Measurements from ENCODE around the gene COX6A2.

The COX6A2 gene

GRCh38 chr16:31404353-31405064 is 23.7 kb downstream of the COX6A2 start:
- Histone ChIP-seq H3K36me3 (replicated peaks) (no peaks in the 10 kb centered on the region), H3K4me3 (ENCODE audit: low read depth, low read length) (no peak overlapping the region), H3K27me3 (replicated peaks) (no peaks in the 10 kb centered on the region), H3K27ac (no peak overlapping the region)
- no peak for DNase-seq
- no peak for TF ChIP-seq CTCF (IDR thresholded peaks at IDR 0.05; ENCODE audit: low read depth, low read length, missing control alignments)
- in situ Hi-C loops (cut with HindIII; ENCODE audit: low pct_ligation_motif_present, low sequenced_read_pairs) = no loop called here

- no peak overlapping the region for H3K27ac ChIP-seq
- no peak for TF ChIP-seq CTCF (IDR thresholded peaks at IDR 0.05; ENCODE audit: low read depth, low read length, missing control alignments)
- no peaks in the 10 kb centered on the region for H3K36me3 ChIP-seq (replicated peaks)
- H3K27me3 ChIP-seq (replicated peaks) = no peaks in the 10 kb centered on the region
- in situ Hi-C loops (cut with HindIII; ENCODE audit: low pct_ligation_motif_present, low sequenced_read_pairs) = no loop called here
- DNase-seq = no peak
- no peak overlapping the region for H3K4me3 ChIP-seq (ENCODE audit: low read depth, low read length)
Measured at GRCh38 chr16:31403590-31404352, 24.4 kb downstream of the COX6A2 start.

GRCh38 chr16:31402687-31403086 is 25.5 kb downstream of the COX6A2 start:
- DNase-seq = no peak
- no peaks in the 10 kb centered on the region for H3K27me3 ChIP-seq (replicated peaks)
- H3K27ac ChIP-seq = no peak overlapping the region
- no peak overlapping the region for H3K4me3 ChIP-seq (ENCODE audit: low read depth, low read length)
- no peak for TF ChIP-seq CTCF (IDR thresholded peaks at IDR 0.05; ENCODE audit: low read depth, low read length, missing control alignments)
- in situ Hi-C loops (cut with HindIII; ENCODE audit: low pct_ligation_motif_present, low sequenced_read_pairs) = no loop called here
- H3K36me3 ChIP-seq (replicated peaks) = no peaks in the 10 kb centered on the region

GRCh38 chr16:31401436-31401835 is 26.7 kb downstream of the COX6A2 start:
- in situ Hi-C loops (cut with HindIII; ENCODE audit: low pct_ligation_motif_present, low sequenced_read_pairs) = no loop called here

DNA sequence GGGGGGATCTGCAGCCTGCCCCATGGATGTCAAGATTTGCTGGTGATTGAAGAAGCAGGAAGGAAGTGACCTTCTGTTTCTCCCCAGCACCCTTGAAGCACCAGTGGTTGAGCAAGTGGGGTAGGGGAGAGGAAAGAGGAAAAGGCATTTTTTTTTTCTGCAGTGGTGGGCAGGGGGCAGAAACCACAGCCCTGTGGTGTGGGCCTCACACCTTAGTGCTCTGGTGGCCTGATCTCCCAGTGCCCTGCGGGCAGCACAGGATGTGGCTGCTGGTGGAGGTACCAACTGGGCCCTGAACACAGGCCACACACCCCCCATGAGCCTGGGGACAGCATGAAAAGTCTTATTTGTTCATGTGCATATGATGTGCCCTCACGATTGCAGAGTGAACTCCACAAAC is 28.0 kb downstream of the COX6A2 start:
- no peak for DNase-seq
- Histone ChIP-seq H3K27me3 (replicated peaks) (no peaks in the 10 kb centered on the region), H3K27ac (no peak overlapping the region)

More at GRCh38 chr16:31401436-31401835, 26.7 kb downstream of the COX6A2 start:
- H3K27ac ChIP-seq = no peak overlapping the region
- H3K4me3 ChIP-seq (ENCODE audit: low read depth, low read length) = no peak overlapping the region
- no peak for DNase-seq
- H3K36me3 ChIP-seq (replicated peaks) = no peaks in the 10 kb centered on the region
- no peaks in the 10 kb centered on the region for H3K27me3 ChIP-seq (replicated peaks)
- no peak for TF ChIP-seq CTCF (IDR thresholded peaks at IDR 0.05; ENCODE audit: low read depth, low read length, missing control alignments)

More for the DNA sequence above, 28.0 kb downstream of the COX6A2 start:
- in situ Hi-C loops (cut with HindIII; ENCODE audit: low pct_ligation_motif_present, low sequenced_read_pairs) = no loop called here
- no peaks in the 10 kb centered on the region for H3K36me3 ChIP-seq (replicated peaks)
- TF ChIP-seq CTCF (IDR thresholded peaks at IDR 0.05; ENCODE audit: low read depth, low read length, missing control alignments) = no peak
- H3K4me3 ChIP-seq (ENCODE audit: low read depth, low read length) = no peak overlapping the region
